Upper lobe of left lung (tissue), 4 donors: ENCODE measurements around the gene RIC8A.

Experiments
- EP300 ChIP-seq, 4 donors: sonication (generic); formaldehyde crosslinking; IDR thresholded peaks; one replicate each; pipeline ENCODE4 v1.5.1; 2017; ENCODE audit warnings: antibody characterized with exemption in 4 of 4, control low read depth in 2 of 4
- TF ChIP-seq, protein P1 (sequence below), 6 experiments: fragments of 450-650 bp in 4 of 6; fragments of 200-600 bp in 2 of 6; sonication (generic) in 2 of 6; IDR thresholded peaks; one replicate each; pipeline ENCODE4 v1.5.1; 2016 to 2019; ENCODE audit warnings: antibody characterized with exemption in 6 of 6

DNA sequence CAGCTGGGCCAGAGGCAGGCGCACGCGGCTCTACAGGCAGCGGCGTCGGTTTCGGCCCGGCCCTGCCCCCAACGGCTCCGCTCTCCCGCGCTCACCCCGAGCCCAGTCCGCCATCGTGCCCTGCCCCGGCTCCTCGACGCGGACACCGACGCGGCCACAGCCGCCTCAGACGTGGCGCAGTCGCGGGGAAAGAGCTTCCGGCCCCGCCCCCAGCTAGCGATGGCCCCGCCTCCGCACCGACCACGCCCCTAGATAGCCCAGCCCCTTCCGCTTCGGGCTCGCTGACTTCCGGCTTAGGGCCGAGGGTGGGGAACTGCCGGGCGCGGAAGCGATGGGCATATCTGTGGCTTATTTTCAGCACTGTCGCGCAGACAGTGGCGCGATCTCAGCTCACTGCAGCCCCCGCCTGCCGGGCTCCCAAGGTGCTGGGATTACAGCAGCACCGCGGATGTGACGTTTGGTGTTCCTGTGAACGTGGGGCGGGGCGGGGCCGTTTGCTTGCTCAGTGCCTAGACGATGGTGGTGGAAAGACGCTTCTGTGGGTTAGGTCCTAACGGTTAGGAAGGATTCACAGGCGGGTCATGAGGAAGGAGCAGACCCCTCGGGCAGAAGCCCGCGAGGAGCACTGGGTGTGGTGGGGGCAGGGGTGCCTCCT lies at the start of gene RIC8A, which contains the start of gene BET1L:
- TF ChIP-seq, protein P1, sequence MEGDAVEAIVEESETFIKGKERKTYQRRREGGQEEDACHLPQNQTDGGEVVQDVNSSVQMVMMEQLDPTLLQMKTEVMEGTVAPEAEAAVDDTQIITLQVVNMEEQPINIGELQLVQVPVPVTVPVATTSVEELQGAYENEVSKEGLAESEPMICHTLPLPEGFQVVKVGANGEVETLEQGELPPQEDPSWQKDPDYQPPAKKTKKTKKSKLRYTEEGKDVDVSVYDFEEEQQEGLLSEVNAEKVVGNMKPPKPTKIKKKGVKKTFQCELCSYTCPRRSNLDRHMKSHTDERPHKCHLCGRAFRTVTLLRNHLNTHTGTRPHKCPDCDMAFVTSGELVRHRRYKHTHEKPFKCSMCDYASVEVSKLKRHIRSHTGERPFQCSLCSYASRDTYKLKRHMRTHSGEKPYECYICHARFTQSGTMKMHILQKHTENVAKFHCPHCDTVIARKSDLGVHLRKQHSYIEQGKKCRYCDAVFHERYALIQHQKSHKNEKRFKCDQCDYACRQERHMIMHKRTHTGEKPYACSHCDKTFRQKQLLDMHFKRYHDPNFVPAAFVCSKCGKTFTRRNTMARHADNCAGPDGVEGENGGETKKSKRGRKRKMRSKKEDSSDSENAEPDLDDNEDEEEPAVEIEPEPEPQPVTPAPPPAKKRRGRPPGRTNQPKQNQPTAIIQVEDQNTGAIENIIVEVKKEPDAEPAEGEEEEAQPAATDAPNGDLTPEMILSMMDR (IDR thresholded peaks at IDR 0.05): peak in 2 of 6 experiments; percentile 22 to 30
- peak in 1 of 4 donors; percentile 21 for TF ChIP-seq EP300 (IDR thresholded peaks at IDR 0.05)
